ENCODE results near the gene PSORS1C2. TPM values are rescaled to one million over a fixed set of nuclear protein-coding genes. Genes with fewer than 3 reads are reported as not detected.
A peak's percentile ranks its signal among the peaks of the same experiment; 100 is the strongest.

PSORS1C2 gene
- polyA plus RNA-seq, 1 of the 3 experiments (the other 2 are of a cell fraction), result not detected

GRCh38 chr6:31094389-31094881 is 44.4 kb downstream of the PSORS1C2 start:
- Histone ChIP-seq H2AFZ (ENCODE audit: low read depth) (peak overlapping the region; percentile 54), H4K20me1 (ENCODE audit: insufficient read depth) (no peaks in the 10 kb centered on the region), H3K4me2 (peak overlapping the region; percentile 34; the same call in 1 of the 2 replicates), H3K9me3 (no peaks in the 10 kb centered on the region), H3K27ac (ENCODE audit: low read depth in 2 of 2, low read length in 1 of 2) (no peak overlapping the region), H3K27me3 (ENCODE audit: insufficient read depth) (no peaks in the 10 kb centered on the region), H3K9me2 (no peaks in the 10 kb centered on the region), H3F3A (replicated peaks; ENCODE audit: insufficient read depth) (peaks cover 16% of the 10 kb centered on the region), H3K36me3 (replicated peaks in 1 of 2; ENCODE audit: control insufficient read depth in 1 of 2, insufficient read depth in 2 of 2, low read length in 1 of 2) (no peaks in the 10 kb centered on the region), H3K4me3 (ENCODE audit: low read depth in 2 of 2, low read length in 1 of 2) (no peak overlapping the region), H3K79me2 (ENCODE audit: insufficient read depth) (no peaks in the 10 kb centered on the region; the same call in 1 of the 2 replicates), H3K9ac (no peak overlapping the region), H3K4me1 (ENCODE audit: control insufficient read depth in 1 of 2, insufficient read depth in 2 of 2, low read depth in 1 of 2, low read length in 1 of 2) (peaks cover 8 to 13% of the 10 kb centered on the region in 2 experiments; a peak in 2 of 4 replicates)
- DNase-seq, result no peak
- TF ChIP-seq, protein P1, sequence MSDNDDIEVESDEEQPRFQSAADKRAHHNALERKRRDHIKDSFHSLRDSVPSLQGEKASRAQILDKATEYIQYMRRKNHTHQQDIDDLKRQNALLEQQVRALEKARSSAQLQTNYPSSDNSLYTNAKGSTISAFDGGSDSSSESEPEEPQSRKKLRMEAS (IDR thresholded peaks at IDR 0.05; ENCODE audit: low read depth), result 0 out of 2 replicates have a peak, but pooled peaks have one; percentile 19
- TF ChIP-seq PBX3 (IDR thresholded peaks at IDR 0.05), result no peak
- TF ChIP-seq NFIC (IDR thresholded peaks at IDR 0.05; ENCODE audit: borderline replicate concordance), result peak; percentile 68
- ChIA-PET CTCF (interaction anchor here (1.2 to 2.6 kb wide), 8 partner anchors 8 to 273 kb away, joined by 3 to 11 read pairs (median 6); no protein-coding TSS in a partner anchor), POLR2A (interaction anchor here (0.5 to 0.6 kb wide), 2 partner anchors 11 to 414 kb away, joined by 3 to 6 read pairs; no protein-coding TSS in a partner anchor)
- WGBS (ENCODE audit: low lambda C conversion rate), result 49% methylated on average over 2 of the region's 3 CpGs

GRCh38 chr6:31092769-31093505 is 45.9 kb downstream of the PSORS1C2 start:
- H3K27me3 ChIP-seq (ENCODE audit: insufficient read depth), result no peaks in the 10 kb centered on the region
- H3K4me3 ChIP-seq (ENCODE audit: low read depth in 2 of 2, low read length in 1 of 2), result no peak overlapping the region
- H3K4me1 ChIP-seq (ENCODE audit: control insufficient read depth in 1 of 2, insufficient read depth in 2 of 2, low read depth in 1 of 2, low read length in 1 of 2), result peaks cover 8 to 13% of the 10 kb centered on the region in 2 experiments; a peak in 2 of 4 replicates
- H3F3A ChIP-seq (replicated peaks; ENCODE audit: insufficient read depth), result peaks cover 16% of the 10 kb centered on the region
- no peaks in the 10 kb centered on the region for H3K9me3 ChIP-seq
- no peaks in the 10 kb centered on the region; the same call in 1 of the 2 replicates for H3K79me2 ChIP-seq (ENCODE audit: insufficient read depth)
- H3K9ac ChIP-seq, result no peak overlapping the region
- no peak overlapping the region for H3K4me2 ChIP-seq
- WGBS (ENCODE audit: low lambda C conversion rate), result 77% methylated on average over 12 of the region's 12 CpGs
- no peak overlapping the region for H3K27ac ChIP-seq (ENCODE audit: low read depth in 2 of 2, low read length in 1 of 2)
- no peaks in the 10 kb centered on the region for H3K9me2 ChIP-seq
- no peaks in the 10 kb centered on the region for H4K20me1 ChIP-seq (ENCODE audit: insufficient read depth)
- H3K36me3 ChIP-seq (replicated peaks in 1 of 2; ENCODE audit: control insufficient read depth in 1 of 2, insufficient read depth in 2 of 2, low read length in 1 of 2), result no peaks in the 10 kb centered on the region
- TF ChIP-seq FOXJ3 (CRISPR knock-in tag; IDR thresholded peaks at IDR 0.05) (no peak), NFIC (IDR thresholded peaks at IDR 0.05; ENCODE audit: borderline replicate concordance) (no peak), FOSL2 (IDR thresholded peaks at IDR 0.05; ENCODE audit: borderline replicate concordance, low read depth) (no peak), TEAD4 (IDR thresholded peaks at IDR 0.05; ENCODE audit: borderline replicate concordance, insufficient read depth) (no peak), JUND (IDR thresholded peaks at IDR 0.05) (no peak), GABPA (IDR thresholded peaks at IDR 0.05; ENCODE audit: low read depth) (no peak), POLR2AphosphoS5 (IDR thresholded peaks at IDR 0.05; ENCODE audit: low read depth, low read length) (no peak)
- ChIA-PET POLR2A (interaction anchor here (0.7 kb wide), 1 partner anchor 179 kb away, joined by 4 read pairs; the partner anchor contains the start of gene VARS2), CTCF (interaction anchor here (0.6 to 2.6 kb wide), 13 partner anchors 9 to 414 kb away, joined by 3 to 11 read pairs (median 3); no protein-coding TSS in a partner anchor)
- no peak overlapping the region for H2AFZ ChIP-seq (ENCODE audit: low read depth)
- DNase-seq, result no peak
